ENCODE results near the gene RNF213. TPM values are rescaled to one million over a fixed set of nuclear protein-coding genes. Genes with fewer than 3 reads are reported as not detected.

Gene RNF213
- total RNA-seq, 1 experiment from 2014 or later, result 44.5 TPM

DNA sequence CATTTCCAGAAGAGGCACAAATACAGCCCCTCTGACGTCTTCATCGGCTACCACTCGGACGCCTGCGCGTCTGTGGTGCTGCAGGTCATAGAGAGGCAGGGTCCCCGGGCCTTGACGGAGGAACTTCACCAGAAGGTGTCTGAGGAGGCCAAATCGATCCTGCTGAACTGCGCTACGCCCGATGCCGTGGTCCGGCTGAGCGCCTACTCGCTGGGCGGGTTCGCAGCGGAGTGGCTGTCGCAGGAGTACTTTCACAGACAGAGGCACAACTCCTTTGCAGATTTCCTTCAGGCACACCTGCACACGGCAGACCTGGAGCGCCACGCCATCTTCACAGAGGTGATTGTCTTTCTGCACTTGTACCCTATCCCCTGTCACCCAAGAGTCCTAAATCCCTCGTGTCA lies 87.3 kb downstream of the RNF213 start:
- Histone ChIP-seq H3K27me3 (ENCODE audit: insufficient read depth, low read length) (no peaks in the 10 kb centered on the region), H3K4me1 (ENCODE audit: control insufficient read depth in 1 of 2, insufficient read depth in 2 of 2, low read length in 2 of 2) (no peaks in the 10 kb centered on the region), H3K36me3 (ENCODE audit: control insufficient read depth in 1 of 2, insufficient read depth in 2 of 2, low read length in 2 of 2) (peaks cover 21 to 35% of the 10 kb centered on the region in 2 experiments; a peak in 3 of 4 replicates), H3K27ac (ENCODE audit: low read depth, low read length) (no peak overlapping the region), H3K9me2 (ENCODE audit: insufficient read depth) (no peaks in the 10 kb centered on the region), H3K79me2 (ENCODE audit: insufficient read depth, low read length) (no peaks in the 10 kb centered on the region), H3K9me3 (ENCODE audit: control insufficient read depth in 1 of 2, insufficient read depth in 1 of 2, low read depth in 1 of 2, low read length in 2 of 2) (no peaks in the 10 kb centered on the region), H4K20me1 (ENCODE audit: insufficient read depth) (no peaks in the 10 kb centered on the region), H3K4me3 (replicated peaks in 1 of 2; ENCODE audit: low read depth in 1 of 2, low read length in 2 of 2) (no peak overlapping the region), H2AFZ (ENCODE audit: low read depth, low read length, poor library complexity, severe bottlenecking) (no peak overlapping the region), H3K4me2 (ENCODE audit: low read length) (no peak overlapping the region), H3K9ac (ENCODE audit: low read length) (no peak overlapping the region)
- POLR2A ChIA-PET, result no interaction called here
- CTCF ChIA-PET, result no interaction called here
- intact Hi-C loops (cut with micrococcal nuclease), result no loop called here
- BruUV-seq (replicated peaks), result no TSS peak
- TF ChIP-seq, protein P1, sequence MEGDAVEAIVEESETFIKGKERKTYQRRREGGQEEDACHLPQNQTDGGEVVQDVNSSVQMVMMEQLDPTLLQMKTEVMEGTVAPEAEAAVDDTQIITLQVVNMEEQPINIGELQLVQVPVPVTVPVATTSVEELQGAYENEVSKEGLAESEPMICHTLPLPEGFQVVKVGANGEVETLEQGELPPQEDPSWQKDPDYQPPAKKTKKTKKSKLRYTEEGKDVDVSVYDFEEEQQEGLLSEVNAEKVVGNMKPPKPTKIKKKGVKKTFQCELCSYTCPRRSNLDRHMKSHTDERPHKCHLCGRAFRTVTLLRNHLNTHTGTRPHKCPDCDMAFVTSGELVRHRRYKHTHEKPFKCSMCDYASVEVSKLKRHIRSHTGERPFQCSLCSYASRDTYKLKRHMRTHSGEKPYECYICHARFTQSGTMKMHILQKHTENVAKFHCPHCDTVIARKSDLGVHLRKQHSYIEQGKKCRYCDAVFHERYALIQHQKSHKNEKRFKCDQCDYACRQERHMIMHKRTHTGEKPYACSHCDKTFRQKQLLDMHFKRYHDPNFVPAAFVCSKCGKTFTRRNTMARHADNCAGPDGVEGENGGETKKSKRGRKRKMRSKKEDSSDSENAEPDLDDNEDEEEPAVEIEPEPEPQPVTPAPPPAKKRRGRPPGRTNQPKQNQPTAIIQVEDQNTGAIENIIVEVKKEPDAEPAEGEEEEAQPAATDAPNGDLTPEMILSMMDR (IDR thresholded peaks at IDR 0.05 in 2 of 3, conservative IDR thresholded peaks at IDR 0.05 in 1 of 3; ENCODE audit: borderline replicate concordance in 1 of 3, insufficient read depth in 1 of 3, low read depth in 2 of 3, low read length in 2 of 3), result no peak
- TF ChIP-seq CEBPB (IDR thresholded peaks at IDR 0.05; ENCODE audit: low read depth), result no peak
- no peak for TF ChIP-seq JUND (IDR thresholded peaks at IDR 0.05)
- TF ChIP-seq, protein P2, sequence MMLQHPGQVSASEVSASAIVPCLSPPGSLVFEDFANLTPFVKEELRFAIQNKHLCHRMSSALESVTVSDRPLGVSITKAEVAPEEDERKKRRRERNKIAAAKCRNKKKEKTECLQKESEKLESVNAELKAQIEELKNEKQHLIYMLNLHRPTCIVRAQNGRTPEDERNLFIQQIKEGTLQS (IDR thresholded peaks at IDR 0.05), result no peak
- no peak for TF ChIP-seq YY1 (IDR thresholded peaks at IDR 0.05; ENCODE audit: extremely low read depth, insufficient replicate concordance, low read depth, low read length)
- no peak for TF ChIP-seq ZNF274 (IDR thresholded peaks at IDR 0.05; ENCODE audit: low read depth, low read length)
- TF ChIP-seq ELF1 (IDR thresholded peaks at IDR 0.05; ENCODE audit: borderline replicate concordance, low read depth), result no peak
- no peak for TF ChIP-seq EGR1 (IDR thresholded peaks at IDR 0.05; ENCODE audit: low read depth)
- no peak for DNase-seq (ENCODE audit: low read depth, low spot score)
- RAD21 ChIA-PET (ENCODE audit: low non-redundant PET in 1 of 2, low total read pairs in 2 of 2, uncharacterized antibody in 2 of 2, unreplicated experiment in 2 of 2), result no interaction called here
- ATAC-seq, result no peak
